GM23338 (cell line): Measurements from ENCODE around the gene HS1BP3.

Experiments used
- CREB1 ChIP-seq: fragments of 250-450 bp; sonication (Bioruptor Pico); IDR thresholded peaks from 2 replicates; pipeline ENCODE4 v1.5.0; 2020; ENCODE audit warnings: low read depth, mild to moderate bottlenecking, moderate library complexity
- CTCF ChIP-seq, 2 experiments: fragments of 200-600 bp in 1 of 2; sonication (generic) in 1 of 2; conservative IDR thresholded peaks; 2 replicates each; pipeline versions ENCODE4 v1.5.1 to v1.6.1; 2016 to 2017; ENCODE audit warnings: antibody characterized with exemption in 2 of 2, low read depth in 2 of 2, mild to moderate bottlenecking in 2 of 2, moderate library complexity in 1 of 2
- ETS1 ChIP-seq: IDR thresholded peaks from 2 replicates; pipeline ENCODE4 v1.6.1; 2016; ENCODE audit warnings: antibody characterized with exemption
- EZH2 ChIP-seq: fragments of 200-600 bp; sonication (generic); IDR thresholded peaks from one replicate; pipeline ENCODE4 v1.8.0; 2017; ENCODE audit warnings: antibody characterized with exemption, mild to moderate bottlenecking, low read depth; ENCODE audit not compliant: unreplicated experiment
- EZH2phosphoT487 ChIP-seq: fragments of 200-600 bp; sonication (generic); IDR thresholded peaks from one replicate; pipeline ENCODE4 v1.8.1; 2018; ENCODE audit warnings: antibody characterized with exemption; ENCODE audit not compliant: unreplicated experiment
- JUNB ChIP-seq: IDR thresholded peaks from one replicate; pipeline ENCODE4 v1.6.1; 2016; ENCODE audit warnings: antibody characterized with exemption; ENCODE audit not compliant: unreplicated experiment
- NANOG ChIP-seq: IDR thresholded peaks from 2 replicates; pipeline ENCODE4 v1.6.1; 2016; ENCODE audit warnings: antibody characterized with exemption, borderline replicate concordance
- POLR2AphosphoS5 ChIP-seq: IDR thresholded peaks from 2 replicates; pipeline ENCODE4 v1.6.1; 2016; ENCODE audit warnings: antibody characterized with exemption, low read depth
- REST ChIP-seq: IDR thresholded peaks from one replicate; pipeline ENCODE4 v1.6.1; 2018; ENCODE audit warnings: antibody characterized with exemption; ENCODE audit not compliant: unreplicated experiment
- STAT1 ChIP-seq: IDR thresholded peaks from one replicate; pipeline ENCODE4 v1.6.1; 2016; ENCODE audit warnings: antibody characterized with exemption; ENCODE audit not compliant: unreplicated experiment
- ZNF114 ChIP-seq: fragments of 250-450 bp; sonication (Bioruptor Pico); IDR thresholded peaks from 2 replicates; pipeline ENCODE4 v1.5.0; 2020; ENCODE audit warnings: mild to moderate bottlenecking, moderate library complexity

- TF ChIP-seq CTCF (conservative IDR thresholded peaks at IDR 0.05; ENCODE audit: low read depth in 2 of 2): no peak
- TF ChIP-seq POLR2AphosphoS5: no peak
- no peak for TF ChIP-seq EZH2
- no peak for TF ChIP-seq REST
- no peak for TF ChIP-seq ETS1
- TF ChIP-seq JUNB: no peak
- TF ChIP-seq EZH2phosphoT487: no peak
- TF ChIP-seq ZNF114 (CRISPR knock-in tag): no peak
- TF ChIP-seq CREB1 (CRISPR knock-in tag): no peak
- no peak for TF ChIP-seq NANOG
- no peak for TF ChIP-seq STAT1
Observed at GRCh38 chr2:20590704-20591515, 60.0 kb downstream of the HS1BP3 start.
